ENCODE results near the gene CPNE2. TPM values are rescaled to one million over a fixed set of nuclear protein-coding genes. Genes with fewer than 3 reads are reported as not detected.

Gene CPNE2
- total and polyA plus RNA-seq, 2 of the 8 experiments (the other 6 are each of a cell fraction or from before 2014, with no cell fraction given), result 10.6 to 39.5 TPM

DNA sequence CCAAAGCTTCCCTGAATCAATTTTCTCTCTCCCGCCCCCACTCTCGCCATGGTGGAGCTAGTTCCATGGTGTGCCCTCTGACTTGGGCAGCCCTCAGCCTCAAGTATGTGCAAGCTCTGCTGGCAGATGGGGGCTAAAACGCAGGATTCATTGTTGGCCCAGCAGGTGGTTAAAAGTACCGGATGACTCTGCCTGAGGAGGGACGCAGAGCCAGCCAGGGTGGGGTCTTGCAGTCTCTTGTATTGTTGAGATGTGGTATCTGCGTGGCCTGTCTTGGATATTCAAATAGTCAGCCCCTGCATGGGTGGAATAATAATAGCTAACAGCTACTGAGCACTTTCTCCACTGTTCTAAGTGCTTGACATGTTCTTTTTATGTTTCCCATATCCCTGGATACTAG lies 36.7 kb upstream of the CPNE2 start (continued):
- TF ChIP-seq EZH2 (IDR thresholded peaks at IDR 0.05; ENCODE audit: low read depth, low read length, severe bottlenecking) (no peak), POLR2AphosphoS5 (IDR thresholded peaks at IDR 0.05; ENCODE audit: low read depth, low read length) (no peak), SAP30 (IDR thresholded peaks at IDR 0.05; ENCODE audit: insufficient read depth, insufficient replicate concordance, low read length) (no peak)
